Subcutaneous abdominal adipose tissue (tissue), 5 donors: ENCODE results near the gene BCL7C.

Experiments
- H3K27ac ChIP-seq: one replicate; pipeline ENCODE4 v1.7.0; 2013; ENCODE audit warnings: low read depth, mild to moderate bottlenecking, inconsistent platforms, low read length, moderate library complexity
- H3K27me3 ChIP-seq, 5 donors: one replicate each; pipeline ENCODE4 v1.7.0; 2013; ENCODE audit warnings: low read length in 5 of 5, inconsistent platforms in 1 of 5; ENCODE audit not compliant: control insufficient read depth in 5 of 5, insufficient read depth in 4 of 5
- H3K36me3 ChIP-seq, 5 donors: one replicate each; pipeline ENCODE4 v1.7.0; 2013; ENCODE audit warnings: low read length in 5 of 5; ENCODE audit not compliant: control insufficient read depth in 5 of 5, insufficient read depth in 5 of 5
- H3K4me1 ChIP-seq, 5 donors: one replicate each; pipeline ENCODE4 v1.7.0; 2013; ENCODE audit warnings: low read length in 5 of 5, mild to moderate bottlenecking in 3 of 5, moderate library complexity in 1 of 5; ENCODE audit not compliant: control insufficient read depth in 5 of 5, insufficient read depth in 5 of 5
- H3K4me3 ChIP-seq, 5 donors: one replicate each; pipeline ENCODE4 v1.7.0; 2013; ENCODE audit warnings: low read length in 5 of 5, low read depth in 1 of 5
- H3K9ac ChIP-seq, 5 donors: one replicate each; pipeline ENCODE4 v1.7.0; 2013; ENCODE audit warnings: low read length in 5 of 5, mild to moderate bottlenecking in 4 of 5, moderate library complexity in 3 of 5
- H3K9me3 ChIP-seq, 5 donors: one replicate each; pipeline ENCODE4 v1.7.0; 2013; ENCODE audit warnings: low read length in 5 of 5; ENCODE audit not compliant: control insufficient read depth in 5 of 5
- donor health status: healthy.
- donor health status: healthy.
- donor health status: healthy.
- donor health status: healthy.
- donor health status: healthy.

The BCL7C gene

DNA sequence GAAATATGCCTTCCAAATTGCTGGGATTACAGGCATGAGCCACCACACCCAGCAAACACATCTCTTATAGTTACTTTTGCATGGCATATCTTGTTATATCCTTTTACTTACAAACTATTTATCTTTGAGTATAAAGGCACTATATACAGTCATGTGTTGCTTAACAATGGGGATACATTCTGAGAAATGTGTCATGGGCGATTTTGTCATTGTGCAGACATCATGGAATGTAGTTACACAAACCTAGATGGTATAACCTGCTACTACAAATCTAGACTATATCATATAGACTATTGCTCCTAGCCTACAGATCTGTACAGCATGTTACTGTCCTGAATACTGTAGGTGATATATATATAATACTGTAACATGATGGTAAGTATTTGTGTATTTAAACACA lies 43.6 kb downstream of the BCL7C start:
- no peaks in the 10 kb centered on the region for H3K9me3 ChIP-seq
- H3K36me3 ChIP-seq, result peaks cover 3 to 8% (median 6%) of the 10 kb centered on the region in 5 donors
- peaks cover 2 to 4% (median 2%) of the 10 kb centered on the region in 5 donors for H3K4me1 ChIP-seq
- H3K27ac ChIP-seq, result no peak overlapping the region
- no peak overlapping the region for H3K9ac ChIP-seq
- H3K4me3 ChIP-seq, result no peak overlapping the region
- no peaks in the 10 kb centered on the region for H3K27me3 ChIP-seq

DNA sequence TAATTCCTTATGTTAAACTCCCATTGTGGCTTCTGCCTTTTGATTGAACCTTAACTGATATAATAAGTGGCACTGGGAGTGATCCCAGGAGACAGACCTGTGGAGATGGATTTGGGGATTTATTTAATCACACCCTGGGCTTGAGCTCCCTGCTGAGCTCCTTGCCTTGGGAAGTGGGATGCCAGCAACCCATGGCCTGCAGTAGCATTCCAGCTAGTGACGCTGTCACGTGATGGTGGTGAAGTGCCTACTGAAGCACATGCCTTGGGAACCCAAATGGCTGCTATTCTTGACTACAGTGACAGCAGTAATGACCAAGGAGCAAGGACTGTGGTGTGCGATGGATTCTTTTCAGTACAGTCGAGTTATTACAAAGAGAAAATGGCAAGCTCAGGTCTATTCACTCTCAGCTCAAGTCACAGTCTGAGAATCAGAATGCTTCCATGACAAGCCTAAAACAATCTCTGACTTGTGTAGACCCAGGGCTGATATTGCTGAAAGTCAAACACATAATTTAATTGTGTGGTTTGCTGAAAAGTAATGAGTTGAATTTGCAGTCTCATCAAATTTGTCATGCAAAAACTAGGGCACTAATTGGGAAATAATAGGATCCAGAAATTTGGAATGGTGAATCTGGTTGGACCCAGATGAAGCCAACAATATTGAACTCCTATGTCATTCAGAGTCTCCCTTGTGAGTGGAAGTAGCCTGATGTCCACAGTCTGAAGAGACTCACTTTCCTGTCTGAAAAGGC lies 47.1 kb downstream of the BCL7C start:
- Histone ChIP-seq H3K27me3 (no peaks in the 10 kb centered on the region), H3K4me3 (no peak overlapping the region), H3K9ac (no peak overlapping the region), H3K27ac (no peak overlapping the region), H3K9me3 (no peaks in the 10 kb centered on the region), H3K4me1 (peaks cover 5 to 10% (median 8%) of the 10 kb centered on the region in 5 donors), H3K36me3 (peaks cover 0 to 3% (median 0%) of the 10 kb centered on the region in 5 donors)

DNA sequence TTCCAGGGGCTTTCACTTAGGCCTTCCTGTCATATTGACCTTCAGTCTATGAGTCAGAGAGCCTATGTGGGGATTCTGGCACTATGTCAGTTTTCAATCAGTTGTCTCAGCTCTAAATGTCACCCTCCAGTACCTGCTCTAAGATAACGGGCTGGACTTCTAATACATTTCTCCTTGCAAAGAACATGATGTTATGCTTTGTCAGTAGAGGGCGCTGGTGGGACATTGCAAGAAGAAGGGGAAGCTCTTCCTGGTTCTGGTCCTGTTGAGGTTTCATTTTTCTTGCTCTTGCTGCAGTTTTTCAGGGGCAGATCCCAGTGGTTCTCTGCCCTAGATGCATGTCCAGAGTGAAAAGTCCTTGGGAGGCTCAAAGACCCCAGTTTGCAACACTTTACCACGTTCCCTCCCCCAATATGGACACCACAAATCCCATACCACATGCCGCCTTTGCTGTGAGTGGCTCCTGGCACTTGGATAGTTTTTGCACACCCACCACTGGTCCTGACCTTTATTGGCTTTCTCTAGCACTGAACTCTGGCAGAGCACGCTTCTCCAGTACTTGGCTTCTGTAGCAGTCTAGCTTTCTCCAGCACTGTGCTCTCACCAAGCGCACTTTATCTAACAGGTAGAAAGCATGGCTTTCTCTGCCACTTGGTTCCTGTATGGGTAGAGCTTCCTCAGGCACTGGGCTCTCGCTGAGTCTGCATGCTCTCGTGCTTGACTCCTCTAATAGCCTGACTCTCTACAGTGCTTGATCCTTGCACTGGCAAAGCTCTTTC lies 49.0 kb downstream of the BCL7C start:
- peak overlapping the region; percentile 20 to 64 (median 53) for H3K4me3 ChIP-seq
- no peaks in the 10 kb centered on the region for H3K27me3 ChIP-seq
- peaks cover 5 to 10% (median 8%) of the 10 kb centered on the region in 5 donors for H3K4me1 ChIP-seq
- peak overlapping the region in 2 of 5 donors; percentile 22 to 48 for H3K9ac ChIP-seq
- H3K36me3 ChIP-seq, result no peaks in the 10 kb centered on the region
- no peak overlapping the region for H3K27ac ChIP-seq
- H3K9me3 ChIP-seq, result no peaks in the 10 kb centered on the region

DNA sequence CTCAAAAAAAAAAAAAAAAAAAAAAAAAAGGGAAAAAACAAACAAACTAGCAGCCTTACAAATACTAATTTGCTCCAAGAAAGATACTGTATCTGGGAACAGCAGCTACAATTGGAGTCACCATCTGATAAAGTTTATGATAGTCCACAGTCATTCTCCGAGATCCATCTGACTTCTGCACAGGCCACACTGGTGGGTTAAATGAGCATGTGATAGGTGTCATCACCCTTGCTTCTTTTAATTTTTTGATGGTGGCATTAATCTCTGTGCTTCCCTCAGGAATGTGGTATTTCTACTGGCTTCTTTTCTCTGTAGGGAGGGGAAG lies 49.6 kb downstream of the BCL7C start:
- Histone ChIP-seq H3K27ac (no peak overlapping the region), H3K36me3 (no peaks in the 10 kb centered on the region)

DNA sequence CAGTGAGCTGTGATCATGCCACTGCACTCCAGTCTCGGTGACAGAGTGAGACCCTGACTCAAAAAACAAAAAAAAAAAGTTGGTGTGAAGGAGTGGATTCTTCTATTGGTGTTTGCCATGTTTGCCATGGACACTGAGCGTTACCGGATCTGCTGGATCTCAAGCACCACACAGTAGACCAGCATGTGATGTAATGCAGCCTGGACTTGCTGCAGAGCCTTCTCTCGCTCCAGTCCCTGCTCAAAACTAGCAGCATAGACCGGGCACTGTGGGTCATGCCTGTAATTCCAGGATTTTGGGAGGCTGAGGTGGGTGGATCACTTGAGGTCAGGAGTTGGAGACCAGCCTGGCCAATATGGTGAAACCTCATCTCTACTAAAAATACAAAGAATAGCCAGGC lies 50.4 kb downstream of the BCL7C start:
- Histone ChIP-seq H3K4me1 (peaks cover 5 to 10% (median 8%) of the 10 kb centered on the region in 5 donors), H3K4me3 (no peak overlapping the region), H3K9ac (no peak overlapping the region), H3K9me3 (no peaks in the 10 kb centered on the region), H3K27ac (no peak overlapping the region), H3K27me3 (no peaks in the 10 kb centered on the region), H3K36me3 (no peaks in the 10 kb centered on the region)

More for the DNA sequence above, 49.6 kb downstream of the BCL7C start:
- Histone ChIP-seq H3K9me3 (no peaks in the 10 kb centered on the region), H3K27me3 (no peaks in the 10 kb centered on the region), H3K4me3 (no peak overlapping the region), H3K4me1 (peaks cover 5 to 10% (median 8%) of the 10 kb centered on the region in 5 donors), H3K9ac (no peak overlapping the region)

DNA sequence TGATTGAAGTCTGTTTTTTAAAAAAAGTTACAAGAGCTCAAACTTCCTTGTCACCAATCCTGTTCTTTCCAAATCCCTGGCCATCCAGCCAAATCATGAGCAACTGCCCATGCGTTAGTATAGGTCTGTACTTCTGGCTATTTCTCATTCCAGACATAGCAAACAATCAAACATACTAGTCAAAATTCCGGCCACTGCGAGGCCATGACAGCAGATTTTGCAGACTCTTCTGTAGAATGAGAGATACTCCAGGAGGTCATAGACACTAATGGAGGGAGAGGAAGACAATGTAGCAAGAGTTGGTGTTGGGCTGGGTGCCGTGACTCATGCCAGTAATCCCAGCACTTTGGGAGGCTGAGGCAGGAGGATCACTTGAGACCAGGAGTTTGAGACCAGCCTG lies 50.9 kb downstream of the BCL7C start:
- no peak overlapping the region for H3K4me3 ChIP-seq
- no peak overlapping the region for H3K9ac ChIP-seq
- H3K9me3 ChIP-seq, result no peaks in the 10 kb centered on the region
- H3K27me3 ChIP-seq, result no peaks in the 10 kb centered on the region
- no peaks in the 10 kb centered on the region for H3K36me3 ChIP-seq
- H3K4me1 ChIP-seq, result peaks cover 5 to 10% (median 8%) of the 10 kb centered on the region in 5 donors
- H3K27ac ChIP-seq, result no peak overlapping the region

DNA sequence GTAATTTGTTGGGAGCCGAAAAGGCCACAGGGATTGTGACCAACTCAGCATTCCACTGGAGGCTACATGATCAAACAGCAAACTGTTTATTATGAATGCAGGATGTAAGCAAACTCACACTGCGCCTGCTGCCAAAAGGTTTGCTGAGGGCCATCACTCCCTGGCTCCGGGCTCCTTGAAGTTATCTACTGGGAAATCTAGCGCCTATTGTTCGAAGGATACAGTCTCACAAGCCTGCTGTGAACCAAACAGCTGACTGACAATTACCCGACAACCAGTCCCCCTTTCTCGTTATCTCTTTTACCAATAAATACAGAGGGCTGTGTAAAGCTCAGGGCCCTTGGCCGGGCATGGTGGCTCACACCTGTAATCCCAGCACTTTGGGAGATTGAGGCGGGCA lies 52.5 kb downstream of the BCL7C start:
- Histone ChIP-seq H3K27ac (no peak overlapping the region), H3K4me3 (no peak overlapping the region), H3K4me1 (peaks cover 5 to 10% (median 8%) of the 10 kb centered on the region in 5 donors), H3K9me3 (no peaks in the 10 kb centered on the region), H3K27me3 (no peaks in the 10 kb centered on the region), H3K9ac (no peak overlapping the region), H3K36me3 (no peaks in the 10 kb centered on the region)

DNA sequence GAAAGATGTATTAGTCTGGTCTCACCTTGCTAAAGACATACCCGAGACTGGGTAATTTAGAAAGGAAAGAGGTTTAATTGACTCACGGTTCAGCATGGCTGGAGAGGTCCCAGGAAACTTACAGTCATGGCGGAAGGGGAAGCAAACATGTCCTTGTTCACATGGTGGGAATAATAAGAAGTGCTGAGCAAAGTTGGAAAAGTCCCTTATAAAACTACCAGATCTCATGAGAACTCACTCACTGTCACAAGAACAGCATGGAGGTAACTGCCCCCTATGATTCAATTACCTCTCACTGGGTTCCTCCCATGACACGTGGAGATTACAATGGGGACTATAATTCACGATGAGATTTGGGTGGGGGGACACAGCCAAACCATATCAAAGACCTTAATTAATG lies 53.3 kb downstream of the BCL7C start:
- Histone ChIP-seq H3K27me3 (no peaks in the 10 kb centered on the region), H3K4me1 (peaks cover 5 to 10% (median 8%) of the 10 kb centered on the region in 5 donors), H3K4me3 (no peak overlapping the region), H3K36me3 (no peaks in the 10 kb centered on the region), H3K9ac (no peak overlapping the region), H3K9me3 (no peaks in the 10 kb centered on the region), H3K27ac (no peak overlapping the region)

DNA sequence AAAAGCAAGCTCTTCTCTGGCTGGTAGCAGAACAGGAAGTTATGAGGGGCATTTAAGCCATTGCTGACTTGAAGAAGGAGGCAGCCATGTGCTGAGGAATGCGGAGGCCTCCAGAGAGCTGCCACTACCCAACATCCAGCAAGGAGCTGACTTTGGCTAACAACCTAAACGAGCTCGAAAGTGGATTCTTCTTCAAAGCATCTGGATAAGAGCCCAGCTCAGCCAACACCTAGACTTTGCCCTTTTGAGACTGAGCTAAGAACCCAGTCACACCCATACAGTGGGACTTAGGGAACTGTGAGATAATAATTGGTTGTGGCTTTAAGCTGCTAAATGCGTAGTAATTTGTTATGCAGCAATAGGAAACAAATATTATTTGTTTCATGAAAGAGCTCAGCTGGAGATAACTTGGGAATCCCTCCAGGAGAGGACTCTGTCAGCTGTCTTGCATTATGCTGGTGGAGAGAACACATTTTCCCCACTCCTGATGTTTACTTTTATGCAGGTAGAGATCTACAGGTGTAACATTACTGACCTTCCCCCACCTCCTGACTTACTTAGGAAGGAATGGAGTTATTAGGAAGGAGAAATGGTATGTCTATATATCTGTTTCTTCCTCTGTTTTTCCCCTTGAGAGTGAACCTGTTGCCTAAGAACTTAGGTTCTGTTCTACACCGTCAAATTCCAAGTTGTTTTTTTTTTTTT lies 54.2 kb downstream of the BCL7C start:
- H3K27ac ChIP-seq, result no peak overlapping the region
- no peak overlapping the region for H3K4me3 ChIP-seq
- H3K9ac ChIP-seq, result no peak overlapping the region
- peaks cover 0 to 1% (median under 1%) of the 10 kb centered on the region in 5 donors for H3K36me3 ChIP-seq
- peaks cover 0 to under 1% (median 0%) of the 10 kb centered on the region in 5 donors for H3K4me1 ChIP-seq
- H3K9me3 ChIP-seq, result no peaks in the 10 kb centered on the region
- no peaks in the 10 kb centered on the region for H3K27me3 ChIP-seq
